ENCODE data around the gene CCL11.
"Not testable (repeated sequence)": the region's sequence is repeated elsewhere in the genome, so short reads cannot be mapped to it uniquely, and the experiment has no call there.

CCL11 gene

DNA sequence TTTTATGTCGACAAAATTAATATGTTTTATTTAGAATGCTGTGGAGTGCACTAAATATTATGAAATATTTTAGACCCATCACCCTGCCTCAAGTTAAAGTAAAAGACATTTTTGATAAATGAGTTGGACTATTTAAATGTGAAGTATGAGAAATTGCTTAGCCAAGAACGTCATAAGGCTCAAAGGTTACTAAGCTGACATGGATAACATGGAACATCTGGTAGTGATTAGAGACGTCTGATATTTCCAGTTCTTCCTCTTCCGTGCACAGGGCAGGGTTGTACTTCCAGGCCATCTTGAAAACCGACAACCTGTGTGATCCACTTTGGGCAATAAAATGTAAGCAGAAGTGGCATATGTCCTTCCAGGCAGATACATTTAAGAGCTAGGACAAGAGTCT is 26.5 kb downstream of the CCL11 start:
- no peak for DNase-seq

DNA sequence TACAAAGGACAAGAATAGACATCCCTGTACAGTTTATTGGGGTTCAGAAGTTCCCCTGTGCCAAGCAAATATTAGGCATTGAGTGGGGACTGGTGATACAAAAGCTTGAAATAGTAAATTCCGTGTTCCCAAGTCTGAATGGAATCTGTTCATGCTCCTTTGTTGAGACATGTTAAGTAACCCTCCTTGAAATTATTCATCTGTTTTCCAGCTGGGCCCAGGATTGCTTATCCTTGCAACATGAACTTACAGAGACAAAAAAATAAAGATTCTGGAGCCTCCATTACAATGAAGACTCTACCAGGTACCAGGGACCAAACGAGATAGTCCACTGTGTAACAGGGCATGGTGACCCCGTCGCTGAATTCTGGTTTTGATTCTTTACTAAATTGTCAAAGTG is 27.6 kb downstream of the CCL11 start:
- DNase-seq, result no peak

DNA sequence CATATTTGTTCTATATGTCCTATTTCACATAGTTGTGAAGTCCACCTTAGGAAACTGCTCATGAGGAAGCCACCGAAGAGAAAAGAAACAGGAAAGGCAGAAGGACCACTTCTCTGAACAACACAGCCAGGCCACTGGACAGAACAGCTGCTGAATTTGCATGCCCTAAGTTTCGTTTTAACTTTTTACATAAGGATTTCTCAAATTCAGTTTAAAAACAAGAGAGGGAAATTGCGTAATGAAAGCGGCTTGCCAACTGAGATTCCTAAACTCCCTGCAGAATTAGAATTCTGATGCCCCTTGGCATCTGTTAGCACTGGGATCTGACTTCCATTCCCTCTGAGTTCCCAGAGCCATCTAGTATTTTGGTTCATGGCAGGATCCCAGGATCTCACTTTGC is 28.7 kb downstream of the CCL11 start:
- no peak for DNase-seq

DNA sequence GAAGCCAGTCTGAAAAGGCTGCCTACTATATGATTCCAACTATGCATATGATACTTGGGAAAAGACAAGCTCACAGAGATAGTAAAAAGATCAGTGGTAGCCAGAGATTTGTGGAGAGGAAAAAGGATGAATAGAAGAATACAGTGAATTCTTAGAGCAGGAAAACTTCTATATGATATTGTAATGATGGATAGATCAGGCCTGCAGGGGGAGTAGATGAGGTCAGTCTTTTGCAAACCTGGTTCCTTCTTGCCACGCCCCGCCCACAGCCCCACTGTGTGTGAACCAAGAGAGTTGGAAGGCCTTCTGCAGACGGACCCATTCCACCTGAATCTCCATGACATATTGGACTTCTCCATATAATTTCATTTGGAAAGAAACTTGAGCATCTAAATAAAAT is 32.9 kb downstream of the CCL11 start:
- no peak for DNase-seq

DNA sequence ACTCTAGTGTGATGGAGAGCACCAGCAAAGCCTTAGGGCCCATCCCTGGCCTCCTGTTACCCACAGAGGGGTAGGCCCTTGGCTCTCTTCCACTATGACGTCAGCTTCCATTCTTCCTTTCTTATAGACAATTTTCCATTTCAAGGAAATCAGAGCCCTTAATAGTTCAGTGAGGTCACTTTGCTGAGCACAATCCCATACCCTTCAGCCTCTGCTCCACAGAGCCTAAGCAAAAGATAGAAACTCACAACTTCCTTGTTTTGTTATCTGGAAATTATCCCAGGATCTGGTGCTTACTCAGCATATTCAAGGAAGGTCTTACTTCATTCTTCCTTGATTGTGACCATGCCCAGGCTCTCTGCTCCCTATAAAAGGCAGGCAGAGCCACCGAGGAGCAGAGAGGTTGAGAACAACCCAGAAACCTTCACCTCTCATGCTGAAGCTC is 33.5 kb downstream of the CCL11 start, which contains the start of gene CCL8:
TSS of gene CCL8 (plus strand) at position 397 of the 445 bp plus-strand sequence. CDS start 67 bp downstream, outside the sequence.
- no peak for DNase-seq

DNA sequence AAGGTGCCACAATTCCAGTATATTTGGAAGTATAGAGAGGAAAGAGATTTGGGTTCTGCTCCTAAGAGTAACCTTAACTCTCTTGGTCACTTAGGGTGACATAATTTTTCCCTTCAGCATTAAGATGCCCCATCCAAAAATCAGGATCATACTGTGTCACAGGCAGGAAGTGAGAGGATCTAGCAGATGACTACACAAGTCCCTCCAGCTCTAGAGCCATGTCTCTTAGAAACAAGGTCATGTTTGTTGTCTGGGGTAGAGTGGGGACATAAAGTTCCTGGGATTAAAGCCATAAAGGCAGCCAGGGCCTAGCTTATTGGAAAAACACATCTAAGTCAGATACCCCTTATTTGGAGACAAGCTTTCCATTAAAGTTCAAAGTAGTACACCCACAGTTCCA is 36.4 kb downstream of the CCL11 start:
- DNase-seq, result no peak

DNA sequence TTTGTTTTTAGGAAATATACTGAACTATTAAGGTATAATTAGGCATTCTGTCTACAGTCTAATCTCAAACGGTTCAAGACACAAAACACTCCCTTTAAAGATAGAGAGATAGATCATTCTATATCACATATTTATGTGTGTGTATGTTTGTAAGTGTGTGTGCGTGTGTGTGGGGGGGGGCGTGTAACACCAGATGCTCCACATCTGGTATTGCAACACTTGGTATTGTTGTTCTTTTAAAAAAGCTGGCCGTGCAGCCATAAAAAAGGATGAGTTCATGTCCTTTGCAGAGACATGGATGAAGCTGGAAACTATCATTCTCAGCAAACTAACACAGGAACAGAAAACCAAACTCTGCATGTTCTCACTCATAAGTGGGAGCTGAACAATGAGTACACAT is 42.0 kb downstream of the CCL11 start:
- not testable (repeated sequence) for DNase-seq

DNA sequence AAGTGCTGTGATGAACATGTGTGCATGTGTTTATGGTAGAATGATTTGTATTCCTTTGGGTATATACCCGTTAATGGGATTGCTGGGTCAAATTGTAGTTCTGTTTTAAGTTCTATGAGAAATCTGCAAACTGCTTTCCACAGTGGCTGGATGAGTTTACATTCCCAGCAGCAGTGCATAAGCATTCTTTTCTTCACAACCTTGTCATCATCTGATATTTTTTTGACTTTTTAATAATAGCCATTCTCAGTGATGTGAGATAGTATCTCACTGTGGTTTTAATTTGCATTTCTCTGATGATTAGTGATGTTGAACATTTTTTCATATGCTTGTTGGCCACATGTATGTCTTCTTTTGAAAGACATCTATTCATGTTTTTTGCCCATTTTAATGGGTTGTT is 52.2 kb downstream of the CCL11 start:
- no peak for DNase-seq

Data from activated CD8-positive, alpha-beta memory T cell treated with anti-CD3 and anti-CD28 coated beads, Interleukin-2, amount 50 U/mL, for 48 hours (primary cell).